HG03442 (cell line): ENCODE measurements around the gene AGR3.
"Not testable (repeated sequence)": the region's sequence is repeated elsewhere in the genome, so short reads cannot be mapped to it uniquely, and the experiment has no call there.

Experiments used
- ATAC-seq: cut with Tn5 transposase; IDR thresholded peaks from one replicate; pipeline ENCODE4 v1.9.1; 2021; ENCODE audit warnings: mild to moderate bottlenecking, moderate library complexity; ENCODE audit not compliant: unreplicated experiment

The AGR3 gene

GRCh38 chr7:16891874-16892643 is 10.3 kb upstream of the AGR3 start:
- no peak for ATAC-seq

- peak; percentile 74 for ATAC-seq
Measured at GRCh38 chr7:16891338-16891737, 9.6 kb upstream of the AGR3 start.

DNA sequence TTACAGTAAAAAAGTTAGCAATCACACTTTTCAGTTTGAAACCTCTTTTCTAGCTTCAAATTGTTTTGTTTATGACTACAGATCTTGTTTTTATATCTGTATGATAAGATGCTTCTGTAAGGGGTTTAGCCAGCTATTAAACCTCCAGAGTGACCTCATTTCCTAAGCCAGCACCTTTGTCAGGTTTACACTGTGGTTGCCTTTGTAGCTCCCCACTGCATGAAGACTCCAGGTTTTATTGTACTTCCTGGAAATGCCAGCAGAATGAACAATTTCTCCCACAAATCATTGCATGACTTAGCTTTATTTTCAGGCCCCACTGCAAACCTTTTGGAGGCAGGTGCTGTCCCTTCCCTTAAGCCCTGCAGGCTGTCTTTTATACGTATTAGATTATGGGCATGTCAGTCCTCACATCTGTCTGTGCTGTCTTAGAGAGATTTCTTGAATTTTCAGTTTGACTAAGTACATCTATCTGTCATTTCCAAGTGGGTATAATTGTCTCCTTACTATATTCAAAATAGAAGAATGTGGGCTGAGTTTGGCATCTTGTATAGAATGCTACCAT is 8.2 kb upstream of the AGR3 start:
- ATAC-seq = no peak

DNA sequence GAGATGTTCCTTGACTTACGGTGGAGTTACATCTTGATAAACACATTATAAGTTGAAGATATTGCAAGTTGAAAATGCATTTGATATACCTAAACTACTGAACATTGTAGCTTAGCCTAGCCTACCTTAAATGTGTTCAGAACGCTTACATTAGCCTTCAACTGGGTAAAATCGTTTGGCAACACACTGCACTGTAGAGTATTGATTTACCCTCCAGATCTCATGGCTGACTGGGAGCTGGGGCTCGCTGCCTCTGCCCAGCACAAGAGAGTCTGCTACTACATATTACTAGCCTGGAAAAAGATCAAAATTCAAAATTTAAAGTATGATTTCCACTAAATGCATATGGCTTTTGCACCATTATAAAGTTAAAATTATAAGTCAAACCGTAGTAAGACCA is 7.5 kb upstream of the AGR3 start:
- no peak for ATAC-seq

DNA sequence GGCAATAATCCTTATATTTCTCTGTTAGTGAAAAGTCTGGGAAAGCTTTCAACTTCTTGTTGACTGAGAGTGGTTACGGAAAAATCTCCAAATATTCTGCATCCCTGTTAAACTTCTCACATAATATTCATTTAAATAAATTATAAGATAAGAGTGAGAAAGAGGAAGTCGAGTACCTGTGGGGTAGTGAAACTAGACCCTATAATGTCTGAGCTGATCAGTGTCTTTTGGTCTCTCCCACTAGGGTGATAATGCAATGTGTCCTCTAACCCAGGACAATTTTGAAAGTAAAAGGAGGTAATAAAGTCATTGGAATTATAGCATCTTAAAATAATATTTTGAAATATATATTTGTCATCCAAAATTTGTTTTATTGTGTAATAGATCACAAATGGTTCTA is 2.1 kb upstream of the AGR3 start:
- ATAC-seq = no peak

DNA sequence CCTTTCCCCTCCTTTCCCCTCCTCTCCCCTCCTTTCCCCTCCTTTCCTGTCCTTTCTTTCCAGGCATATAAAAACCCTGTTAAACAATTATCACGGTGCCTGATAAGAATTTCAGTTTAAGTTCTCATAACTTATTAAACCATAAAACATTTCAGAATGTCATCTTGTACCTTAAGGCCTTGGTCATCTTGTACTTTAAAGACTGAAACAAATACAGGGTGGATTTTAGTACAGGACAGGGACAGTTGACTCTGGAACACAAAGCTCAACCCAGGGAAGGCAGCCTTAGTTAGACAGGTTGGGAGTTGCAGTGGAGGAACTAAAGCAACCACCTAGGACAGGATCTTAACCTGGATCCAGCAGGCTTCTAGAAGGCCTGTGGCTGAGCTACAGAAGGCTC is 1.2 kb downstream of the AGR3 start:
- no peak for ATAC-seq

DNA sequence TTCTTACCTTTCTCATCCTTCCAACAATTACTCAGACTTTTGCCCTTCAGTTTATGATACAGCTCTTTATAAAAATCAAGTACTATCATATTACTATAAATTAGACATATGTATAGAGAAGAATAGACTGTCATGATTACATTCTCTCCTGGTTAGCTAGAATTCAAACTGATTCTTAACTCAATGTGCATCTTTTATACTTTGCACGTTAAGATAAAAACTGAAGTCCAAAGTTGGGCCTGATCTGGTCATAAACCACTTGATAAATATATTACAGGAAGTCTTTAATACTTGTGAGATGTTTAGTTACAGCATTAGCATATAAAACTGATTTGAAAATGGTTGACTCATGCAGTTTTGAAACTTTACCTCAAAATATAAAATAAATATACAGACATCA is 2.6 kb downstream of the AGR3 start:
- no peak for ATAC-seq

- no peak for ATAC-seq
Measured at GRCh38 chr7:16875861-16876260, 5.9 kb downstream of the AGR3 start.

GRCh38 chr7:16874066-16874465 is 7.7 kb downstream of the AGR3 start:
- no peak for ATAC-seq

GRCh38 chr7:16867328-16867727 is 14.5 kb downstream of the AGR3 start:
- ATAC-seq = no peak

GRCh38 chr7:16853189-16853588 is 28.6 kb downstream of the AGR3 start:
- ATAC-seq = not testable (repeated sequence)

DNA sequence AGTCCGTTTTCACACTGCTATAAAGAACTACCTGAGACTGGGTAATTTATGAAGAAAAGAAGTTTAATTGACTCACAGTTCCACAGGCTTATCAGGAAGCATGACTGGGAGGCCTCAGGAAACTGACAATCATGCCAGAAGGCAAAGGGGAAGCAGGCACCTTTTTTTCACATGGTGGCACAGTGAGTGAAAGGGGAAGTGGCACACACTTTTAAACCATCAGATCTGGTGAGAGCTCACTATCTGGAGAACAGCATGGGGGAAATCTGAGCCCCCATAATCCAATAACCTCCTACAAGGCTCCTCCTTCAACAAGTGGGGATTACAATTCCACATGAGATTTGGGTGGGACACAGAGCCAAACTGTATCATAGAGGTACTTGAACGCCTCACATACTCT is 30.0 kb downstream of the AGR3 start:
- no peak for ATAC-seq

DNA sequence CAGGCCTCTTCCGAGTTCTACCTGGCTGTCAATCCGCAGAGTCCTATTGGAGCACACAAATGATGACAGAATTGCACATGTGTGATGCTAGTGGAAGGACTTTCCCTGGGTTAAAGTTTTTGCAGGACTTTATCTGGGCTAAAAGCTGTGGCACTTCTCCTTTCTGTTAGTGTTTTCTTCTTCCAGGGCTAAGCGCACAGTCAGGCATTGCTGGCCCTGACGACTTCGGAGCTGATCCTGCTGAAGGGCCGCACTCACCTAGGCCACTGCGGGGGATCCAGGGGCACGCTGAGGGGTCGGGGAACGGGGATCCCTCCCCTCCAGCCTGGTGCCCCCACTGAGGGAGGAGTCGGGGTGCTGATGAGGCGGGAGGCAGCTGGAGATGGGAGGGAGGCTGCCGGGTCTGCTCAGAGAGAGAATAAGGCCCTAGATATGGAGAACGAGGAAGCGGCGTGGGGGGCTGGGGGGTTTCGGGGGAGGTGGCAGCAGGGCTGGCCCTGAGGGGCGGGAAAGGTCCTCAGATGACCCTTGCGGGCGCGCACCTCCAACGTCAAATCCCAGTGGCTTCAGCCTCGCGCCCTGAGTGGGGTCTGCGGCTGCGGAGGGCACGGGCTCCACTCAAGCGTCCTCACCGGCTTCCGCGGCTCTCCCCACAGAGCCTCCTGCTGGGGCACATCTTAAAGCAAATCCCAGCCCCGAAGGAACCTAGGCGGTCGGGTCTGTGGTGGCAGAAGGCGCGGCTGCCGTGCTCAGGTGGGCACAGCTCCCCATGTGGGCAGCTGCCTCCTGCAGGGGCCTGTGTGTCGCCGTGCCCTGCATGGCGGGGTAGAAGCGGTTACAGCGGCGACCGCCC is 30.9 kb downstream of the AGR3 start:
- no peak for ATAC-seq

- ATAC-seq = no peak
Measured at GRCh38 chr7:16849296-16850148, 32.3 kb downstream of the AGR3 start.

GRCh38 chr7:16847381-16847860 is 34.4 kb downstream of the AGR3 start:
- ATAC-seq = no peak

DNA sequence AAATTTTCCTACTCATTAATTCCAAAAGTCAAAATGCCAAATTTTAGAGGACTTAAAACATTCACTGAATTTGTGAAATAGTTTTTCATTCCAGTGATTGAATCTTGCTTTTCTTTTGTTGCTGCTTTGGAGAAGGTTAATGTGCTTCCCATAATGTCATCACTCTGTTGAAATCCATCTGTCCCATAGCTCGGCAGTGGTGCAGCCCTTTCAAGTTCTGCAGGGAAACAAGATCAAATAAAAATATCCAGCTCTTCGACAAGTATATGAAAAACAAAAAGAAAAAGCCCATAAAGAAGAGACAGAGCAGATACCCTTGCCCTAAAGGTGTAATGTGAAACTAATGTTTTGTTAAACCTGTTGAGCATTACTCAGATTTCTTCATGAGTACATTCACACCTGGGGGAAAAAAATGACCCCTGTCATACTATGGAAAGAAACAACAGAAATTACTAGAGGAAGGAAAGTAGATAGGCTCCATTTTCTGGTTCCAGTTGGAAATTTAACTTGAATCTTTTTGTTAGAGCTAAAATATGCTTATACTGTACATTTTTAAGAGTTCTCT is 35.1 kb downstream of the AGR3 start:
- no peak for ATAC-seq

DNA sequence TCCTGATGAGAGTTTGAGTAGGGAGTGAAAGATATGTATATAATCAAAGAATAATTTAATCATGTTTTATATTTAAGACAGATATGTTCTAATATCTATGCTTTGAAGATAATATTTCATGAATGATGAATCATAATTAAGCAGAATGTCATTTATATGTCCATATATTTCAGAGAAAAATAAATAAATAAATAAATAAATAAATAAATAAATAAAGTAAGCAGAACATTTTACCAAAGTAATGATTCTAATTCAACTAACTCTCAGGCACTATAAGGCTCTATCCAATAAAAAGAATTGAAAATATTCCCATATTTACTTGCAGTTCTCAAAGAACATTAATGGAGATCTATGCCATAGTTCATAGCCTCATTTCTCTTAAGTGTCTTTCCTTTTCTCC is 36.0 kb downstream of the AGR3 start:
- ATAC-seq = no peak

DNA sequence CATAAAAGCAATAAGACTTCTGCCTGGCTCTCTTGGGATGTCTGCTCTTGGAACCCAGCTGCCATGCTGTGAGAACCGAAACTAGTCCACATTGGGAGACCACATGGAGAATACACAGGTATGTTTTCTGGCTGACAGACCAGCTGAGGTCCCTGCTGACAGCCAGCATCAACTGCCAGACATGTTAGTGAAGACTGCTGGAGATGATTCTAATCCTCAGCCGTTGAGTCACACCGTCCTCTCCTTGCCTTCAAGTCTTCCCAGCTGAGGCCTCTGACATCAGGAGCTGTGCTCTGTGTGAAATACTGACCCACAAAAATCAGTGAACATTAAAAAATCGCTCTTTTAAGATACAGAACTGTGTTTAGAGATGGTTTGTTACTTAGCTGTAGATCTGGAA is 40.1 kb downstream of the AGR3 start:
- no peak for ATAC-seq

GRCh38 chr7:16840094-16840493 is 41.7 kb downstream of the AGR3 start:
- ATAC-seq = no peak

DNA sequence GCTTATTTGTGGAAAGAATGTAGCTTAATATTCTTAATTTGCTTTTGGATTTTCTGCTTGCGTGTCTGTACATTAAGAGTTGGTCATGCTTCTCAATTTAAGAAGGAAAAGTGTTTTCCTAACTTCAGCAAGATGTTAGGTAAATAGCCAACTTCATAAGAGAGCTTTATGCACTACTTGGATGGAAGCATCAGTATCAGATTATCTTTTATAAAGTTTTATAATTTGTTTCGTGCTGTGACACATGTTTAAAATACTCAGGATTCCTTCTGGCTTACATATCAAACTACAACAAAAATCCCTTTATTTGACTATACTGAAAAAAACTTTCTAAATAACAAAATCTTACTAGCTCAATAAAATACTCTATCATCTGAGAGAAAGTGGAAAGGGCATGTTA is 42.1 kb downstream of the AGR3 start:
- ATAC-seq = no peak

- no peak for ATAC-seq
Measured at GRCh38 chr7:16838891-16839290, 42.9 kb downstream of the AGR3 start.
